ENCODE measurements around the gene EPB41L2.
"Not testable (repeated sequence)": the region's sequence is repeated elsewhere in the genome, so short reads cannot be mapped to it uniquely, and the experiment has no call there.

EPB41L2 gene

GRCh38 chr6:131036143-131036542 is 26.9 kb downstream of the EPB41L2 start:
- no peak for DNase-seq (ENCODE audit: low spot score)

GRCh38 chr6:131035582-131035981 is 27.5 kb downstream of the EPB41L2 start:
- no peak for DNase-seq (ENCODE audit: low spot score)

GRCh38 chr6:131033631-131034030 is 29.4 kb downstream of the EPB41L2 start:
- DNase-seq (ENCODE audit: low spot score): no peak

- DNase-seq (ENCODE audit: low spot score): no peak
Observed at GRCh38 chr6:131029626-131030297, 33.3 kb downstream of the EPB41L2 start.

GRCh38 chr6:131027326-131027725 is 35.7 kb downstream of the EPB41L2 start:
- DNase-seq (ENCODE audit: low spot score): no peak

- no peak for DNase-seq (ENCODE audit: low spot score)
Observed at GRCh38 chr6:131026243-131026642, 36.8 kb downstream of the EPB41L2 start.

GRCh38 chr6:131024565-131024964 is 38.5 kb downstream of the EPB41L2 start:
- no peak for DNase-seq (ENCODE audit: low spot score)

GRCh38 chr6:131023834-131024504 is 39.1 kb downstream of the EPB41L2 start:
- no peak for DNase-seq (ENCODE audit: low spot score)

GRCh38 chr6:131022691-131023090 is 40.4 kb downstream of the EPB41L2 start:
- no peak for DNase-seq (ENCODE audit: low spot score)

- DNase-seq (ENCODE audit: low spot score): no peak
Observed at GRCh38 chr6:131017962-131018361, 45.1 kb downstream of the EPB41L2 start.

GRCh38 chr6:131015630-131016263 is 47.3 kb downstream of the EPB41L2 start:
- DNase-seq (ENCODE audit: low spot score): no peak

- DNase-seq (ENCODE audit: low spot score): no peak
Observed at GRCh38 chr6:131015025-131015591, 47.9 kb downstream of the EPB41L2 start.

- no peak for DNase-seq (ENCODE audit: low spot score)
Observed at GRCh38 chr6:131014080-131014776, 48.8 kb downstream of the EPB41L2 start.

GRCh38 chr6:131013495-131013894 is 49.5 kb downstream of the EPB41L2 start:
- DNase-seq (ENCODE audit: low spot score): no peak

GRCh38 chr6:131009790-131010189 is 53.3 kb downstream of the EPB41L2 start:
- no peak for DNase-seq (ENCODE audit: low spot score)

- not testable (repeated sequence) for DNase-seq (ENCODE audit: low spot score)
Observed at GRCh38 chr6:131008965-131009364, 54.1 kb downstream of the EPB41L2 start.

GRCh38 chr6:131007964-131008363 is 55.1 kb downstream of the EPB41L2 start:
- not testable (repeated sequence) for DNase-seq (ENCODE audit: low spot score)

GRCh38 chr6:131007286-131007685 is 55.8 kb downstream of the EPB41L2 start:
- DNase-seq (ENCODE audit: low spot score): no peak

GRCh38 chr6:131005439-131006016 is 57.5 kb downstream of the EPB41L2 start:
- DNase-seq (ENCODE audit: low spot score): no peak

GRCh38 chr6:131004936-131005335 is 58.1 kb downstream of the EPB41L2 start:
- no peak for DNase-seq (ENCODE audit: low spot score)

- DNase-seq (ENCODE audit: low spot score): no peak
Observed at GRCh38 chr6:131004387-131004755, 58.7 kb downstream of the EPB41L2 start.

Measured in NAMALWA (cell line).